Astrocyte (in vitro differentiated cells and primary cell): ENCODE results near the gene MID2. TPM values are rescaled to one million over a fixed set of nuclear protein-coding genes. Genes with fewer than 3 reads are reported as not detected.

ENCODE experiments used
- DNase-seq: peaks from one replicate; pipeline ENCODE4 v3.0.0-alpha.2; 2010; ENCODE audit warnings: low read depth
- FAIRE-seq: peaks from 2 replicates; lab custom pipeline; 2011; peaks lifted over from hg19 to GRCh38; lab: Jason Lieb, UNC
- H2AFZ ChIP-seq: 2 replicates; pipeline ENCODE4 v1.6.0; 2012; ENCODE audit warnings: low read depth, low read length, inconsistent platforms
- H3K27ac ChIP-seq: 2 replicates; pipeline ENCODE4 v1.5.1; 2011; ENCODE audit warnings: low read depth, low read length, inconsistent platforms
- H3K27me3 ChIP-seq: 2 replicates; pipeline ENCODE4 v1.6.0; 2011; ENCODE audit warnings: low read length, inconsistent platforms; ENCODE audit not compliant: insufficient read depth
- H3K36me3 ChIP-seq: 2 replicates; pipeline ENCODE4 v1.5.1; 2011; ENCODE audit warnings: low read length, inconsistent platforms; ENCODE audit not compliant: insufficient read depth
- H3K4me1 ChIP-seq: 2 replicates; pipeline ENCODE4 v1.5.1; 2011; ENCODE audit warnings: low read length, inconsistent platforms; ENCODE audit not compliant: insufficient read depth
- H3K4me2 ChIP-seq: 2 replicates; pipeline ENCODE4 v1.6.0; 2012; ENCODE audit warnings: low read length, inconsistent platforms
- H3K4me3 ChIP-seq: 2 replicates; pipeline ENCODE4 v1.5.1; 2011; ENCODE audit warnings: low read depth, mild to moderate bottlenecking, low read length, inconsistent platforms; ENCODE audit not compliant: insufficient read depth
- H3K79me2 ChIP-seq: 2 replicates; pipeline ENCODE4 v1.6.0; 2012; ENCODE audit warnings: mild to moderate bottlenecking, low read length, inconsistent platforms; ENCODE audit not compliant: insufficient read depth
- H3K9ac ChIP-seq: 2 replicates; pipeline ENCODE4 v1.6.0; 2012; ENCODE audit warnings: mild to moderate bottlenecking, low read length, inconsistent platforms
- H3K9me3 ChIP-seq: 2 replicates; pipeline ENCODE4 v1.5.1; 2012; ENCODE audit warnings: low read depth, mild to moderate bottlenecking, low read length, inconsistent platforms; ENCODE audit not compliant: insufficient read depth
- H4K20me1 ChIP-seq: 2 replicates; pipeline ENCODE4 v1.6.0; 2012; ENCODE audit warnings: low read length, inconsistent platforms; ENCODE audit not compliant: insufficient read depth
- H3K27ac Mint-ChIP-seq: one replicate; pipeline ENCODE4 v1.8.0; 2021; ENCODE audit warnings: mild to moderate bottlenecking, mixed read lengths; ENCODE audit not compliant: unreplicated experiment
- H3K27me3 Mint-ChIP-seq: one replicate; pipeline ENCODE4 v1.8.0; 2021; ENCODE audit warnings: low read depth, mixed read lengths; ENCODE audit not compliant: unreplicated experiment
- H3K36me3 Mint-ChIP-seq: one replicate; pipeline ENCODE4 v1.8.0; 2021; ENCODE audit warnings: low read depth, mixed read lengths; ENCODE audit not compliant: unreplicated experiment
- H3K4me1 Mint-ChIP-seq: one replicate; pipeline ENCODE4 v1.8.0; 2021; ENCODE audit warnings: low read depth, mixed read lengths; ENCODE audit not compliant: unreplicated experiment
- H3K4me3 Mint-ChIP-seq: one replicate; pipeline ENCODE4 v1.8.0; 2021; ENCODE audit warnings: mild to moderate bottlenecking, moderate library complexity, mixed read lengths; ENCODE audit not compliant: unreplicated experiment
- H3K9me3 Mint-ChIP-seq: one replicate; pipeline ENCODE4 v1.8.0; 2021; ENCODE audit warnings: mild to moderate bottlenecking, mixed read lengths; ENCODE audit not compliant: unreplicated experiment
- EZH2 ChIP-seq: IDR thresholded peaks from 2 replicates; pipeline ENCODE4 v1.6.1; 2012; ENCODE audit warnings: mild to moderate bottlenecking, low read length, inconsistent platforms; ENCODE audit not compliant: insufficient read depth
- total RNA-seq: library from RNA; stranded (reverse); gene quantifications from 2 replicates; pipeline ENCODE4 v1.2.1, GENCODE V29; 2021
- TF ChIP-seq, protein P1 (sequence below): IDR thresholded peaks from 2 replicates; pipeline ENCODE4 v1.5.1; 2011; ENCODE audit warnings: low read depth, mild to moderate bottlenecking, inconsistent platforms, low read length, moderate library complexity; ENCODE audit not compliant: insufficient read depth

MID2 gene
- total RNA-seq, 1 donor from 2014 or later = 11.1 TPM

DNA sequence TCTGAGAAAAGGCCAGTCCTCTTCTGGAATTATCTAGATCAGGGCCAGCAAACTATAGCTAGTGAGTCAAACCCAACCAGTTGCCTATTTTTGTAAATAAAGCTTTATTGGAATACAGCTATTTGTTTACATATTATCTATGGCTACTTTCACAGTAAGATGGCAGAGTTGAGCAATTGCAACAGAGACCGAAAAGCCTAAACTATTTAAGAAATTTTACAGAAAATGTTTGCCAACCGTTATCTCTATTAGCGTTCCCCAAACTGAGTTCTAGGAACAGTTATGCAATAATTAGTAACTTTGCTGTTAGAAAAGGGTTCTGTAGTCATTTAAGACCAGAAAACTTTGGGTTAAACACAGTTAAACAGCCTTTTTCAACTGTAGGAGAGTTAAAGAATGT is 146.0 kb downstream of the MID2 start:
- Histone ChIP-seq H3K4me1 (no peaks in the 10 kb centered on the region), H3K4me2 (no peak overlapping the region), H4K20me1 (no peaks in the 10 kb centered on the region), H3K27me3 (no peaks in the 10 kb centered on the region), H3K79me2 (no peaks in the 10 kb centered on the region), H3K36me3 (no peaks in the 10 kb centered on the region), H3K9me3 (no peaks in the 10 kb centered on the region), H2AFZ (no peak overlapping the region), H3K9ac (no peak overlapping the region), H3K27ac (no peak overlapping the region), H3K4me3 (no peak overlapping the region)
- Mint-ChIP-seq H3K4me3 (no peak overlapping the region), H3K27ac (no peak overlapping the region), H3K36me3 (no peaks in the 10 kb centered on the region), H3K27me3 (no peaks in the 10 kb centered on the region), H3K9me3 (peaks cover 2% of the 10 kb centered on the region), H3K4me1 (peaks cover 3% of the 10 kb centered on the region)
- TF ChIP-seq, protein P1, sequence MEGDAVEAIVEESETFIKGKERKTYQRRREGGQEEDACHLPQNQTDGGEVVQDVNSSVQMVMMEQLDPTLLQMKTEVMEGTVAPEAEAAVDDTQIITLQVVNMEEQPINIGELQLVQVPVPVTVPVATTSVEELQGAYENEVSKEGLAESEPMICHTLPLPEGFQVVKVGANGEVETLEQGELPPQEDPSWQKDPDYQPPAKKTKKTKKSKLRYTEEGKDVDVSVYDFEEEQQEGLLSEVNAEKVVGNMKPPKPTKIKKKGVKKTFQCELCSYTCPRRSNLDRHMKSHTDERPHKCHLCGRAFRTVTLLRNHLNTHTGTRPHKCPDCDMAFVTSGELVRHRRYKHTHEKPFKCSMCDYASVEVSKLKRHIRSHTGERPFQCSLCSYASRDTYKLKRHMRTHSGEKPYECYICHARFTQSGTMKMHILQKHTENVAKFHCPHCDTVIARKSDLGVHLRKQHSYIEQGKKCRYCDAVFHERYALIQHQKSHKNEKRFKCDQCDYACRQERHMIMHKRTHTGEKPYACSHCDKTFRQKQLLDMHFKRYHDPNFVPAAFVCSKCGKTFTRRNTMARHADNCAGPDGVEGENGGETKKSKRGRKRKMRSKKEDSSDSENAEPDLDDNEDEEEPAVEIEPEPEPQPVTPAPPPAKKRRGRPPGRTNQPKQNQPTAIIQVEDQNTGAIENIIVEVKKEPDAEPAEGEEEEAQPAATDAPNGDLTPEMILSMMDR = no peak
- no peak for TF ChIP-seq EZH2
- no peak for DNase-seq
- peak; percentile 67 for FAIRE-seq

Other genes with a start within 250 kb of the MID2 start
- gene PRPS1, start 197.4 kb upstream of the MID2 start, total RNA-seq = 155 and 161 TPM in 2 replicates
- 30.7 and 35.4 TPM in 2 replicates for gene TSC22D3, start 50.1 kb upstream of the MID2 start, total RNA-seq
- not detected in 2 replicates for gene NCBP2L, start 48.1 kb upstream of the MID2 start, total RNA-seq
- gene TEX13B, start 156.5 kb downstream of the MID2 start, total RNA-seq = not detected in 2 replicates
- not detected in 2 replicates for gene VSIG1, start 219.2 kb downstream of the MID2 start, total RNA-seq